Pancreas (tissue), 10 donors: ENCODE results near the gene PAX2. TPM values are rescaled to one million over a fixed set of nuclear protein-coding genes. Genes with fewer than 3 reads are reported as not detected.

Source experiments
- ATAC-seq, 4 donors: fragments of 200-7000 bp; cut with Tn5 transposase; one replicate each; pipeline versions ENCODE4 v1.8.0 to v1.9.1; 2020; ENCODE audit warnings: mild to moderate bottlenecking in 4 of 4, moderate library complexity in 4 of 4
- DNase-seq, 6 donors: peaks; one replicate each; pipeline ENCODE4 v3.0.0-alpha.2; 2020
- FAIRE-seq: peaks from 2 replicates; lab custom pipeline; 2012; peaks lifted over from hg19 to GRCh38; lab: Jason Lieb, UNC
- H3K27ac ChIP-seq, 4 donors: fragments of 200-600 bp; sonication (generic); 1 replicate in 3 of 4; 2 replicates in 1 of 4; pipeline versions ENCODE4 v1.5.0 to v1.8.0; 2020
- H3K27me3 ChIP-seq, 4 donors: fragments of 200-600 bp; one replicate each; pipeline ENCODE4 v1.8.0; 2021
- H3K36me3 ChIP-seq, 3 donors: fragments of 200-600 bp; sonication (generic) in 1 of 3; one replicate each; pipeline versions ENCODE4 v1.5.0 to v1.8.0; 2020 to 2021
- H3K4me1 ChIP-seq, 3 donors: fragments of 200-600 bp; one replicate each; pipeline ENCODE4 v1.8.0; 2021
- H3K4me3 ChIP-seq, 4 donors: fragments of 200-600 bp; sonication (generic) in 2 of 4; one replicate each; pipeline versions ENCODE4 v1.5.0 to v1.8.0; 2020 to 2021
- H3K9me3 ChIP-seq, 4 donors: fragments of 200-600 bp; one replicate each; pipeline ENCODE4 v1.8.0; 2021
- CTCF ChIP-seq, 4 donors: fragments of 200-600 bp; sonication (generic) in 3 of 4; IDR thresholded peaks; one replicate each; pipeline versions ENCODE4 v1.5.0 to v1.8.0; 2021; ENCODE audit warnings: antibody characterized with exemption in 4 of 4
- WGBS, 2 donors: extraction: QIAGEN DNeasy Blood & Tissue Kit; methylation state at CpG; one replicate each; pipeline ENCODE4 v1.1.7; 2013; 5-methylcytosine and 5-hydroxymethylcytosine counted together
- intact Hi-C, 3 donors: fragments of 100-400 bp; cut with DNase I; formaldehyde crosslinking; loops; one replicate each; pipeline versions ENCODE4 v1.11.1 to v1.14.2; 2022
- polyA plus RNA-seq, 2 donors: library from polyadenylated mRNA; stranded (reverse); fragments of 200-250 nt; gene quantifications; one replicate each; pipeline ENCODE4 v1.2.3, GENCODE V29; 2013
- total RNA-seq, 6 donors: library from RNA; stranded (reverse); fragmentation: NEBNext Ultra II Directional in 4 of 6; extraction: Animal tissue kit (Norgen Biotek cat#: 25700) in 4 of 6; gene quantifications; one replicate each; pipeline versions ENCODE4 v1.2.1 to v1.2.4, GENCODE V29; 2021 to 2023
- donor health status: healthy with polysubstance abuse.
- donor health status: DM: no; HTN: no; CAD: no; lungs with moderate emphysema.
- donor health status: DM: no; HTN: no; CAD: no.
- donor health status: control.
- donor health status: control.
- donor health status: Bipolar disorder and iron deficiency.
- donor health status: DM: yes; HTN: yes; CAD: no.
- donor health status: DM: no; HTN: no; CAD: no.
- donor health status: DM: no; HTN: no; CAD: no.
- donor health status: DM: yes; HTN: yes; CAD: no.

The PAX2 gene
- total and polyA plus RNA-seq, 8 donors: 0.07 to 0.49 (median 0.26) TPM

- no peak for TF ChIP-seq CTCF (IDR thresholded peaks at IDR 0.05)
- no peaks in the 10 kb centered on the region for H3K27me3 ChIP-seq
- H3K9me3 ChIP-seq: no peaks in the 10 kb centered on the region
- ATAC-seq (no peak), FAIRE-seq (no peak), DNase-seq (no peak)
- no peak overlapping the region for H3K27ac ChIP-seq
- 42 to 56% methylated on average over 4 of the region's 4 CpGs for WGBS, 2 donors
- no peaks in the 10 kb centered on the region for H3K36me3 ChIP-seq
- intact Hi-C loops: no loop called here
- H3K4me1 ChIP-seq: no peaks in the 10 kb centered on the region
- H3K4me3 ChIP-seq: no peak overlapping the region
These were observed 30.5 kb downstream of the PAX2 start for GRCh38 chr10:100775871-100776270.

DNA sequence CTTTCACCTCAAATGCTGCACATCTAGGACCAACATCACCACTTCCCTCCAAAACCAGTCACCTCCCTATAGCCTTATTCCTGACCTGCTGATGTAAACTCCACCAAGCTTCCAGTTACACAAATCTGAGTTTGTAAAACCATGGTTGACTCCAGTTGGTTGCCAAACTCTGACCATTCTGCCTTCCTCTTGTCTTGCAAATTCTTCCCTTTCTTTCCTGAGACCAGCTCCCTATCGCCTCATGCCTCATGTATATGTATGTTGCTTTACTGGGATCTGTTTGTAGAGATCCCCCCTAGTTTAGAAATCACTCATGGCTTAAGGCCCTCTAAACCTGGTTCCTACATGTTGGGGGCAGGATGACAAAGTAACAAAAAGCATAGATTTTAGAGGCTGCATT is 31.3 kb downstream of the PAX2 start:
- H3K27ac ChIP-seq: no peak overlapping the region
- no peaks in the 10 kb centered on the region for H3K36me3 ChIP-seq
- ATAC-seq (no peak), FAIRE-seq (no peak), DNase-seq (no peak)
- no peaks in the 10 kb centered on the region for H3K4me1 ChIP-seq
- no peak for TF ChIP-seq CTCF (IDR thresholded peaks at IDR 0.05)
- no peaks in the 10 kb centered on the region for H3K27me3 ChIP-seq
- no peak overlapping the region for H3K4me3 ChIP-seq
- WGBS, 2 donors: 52 to 86% methylated on average over 1 of the region's 1 CpG
- H3K9me3 ChIP-seq: no peaks in the 10 kb centered on the region
- intact Hi-C loops: no loop called here

GRCh38 chr10:100779329-100779728 is 33.9 kb downstream of the PAX2 start:
- no peak for FAIRE-seq
- no peaks in the 10 kb centered on the region for H3K36me3 ChIP-seq
- no peak overlapping the region for H3K4me3 ChIP-seq
- peak in 1 of 6 donors; percentile 35 for DNase-seq
- no peaks in the 10 kb centered on the region for H3K27me3 ChIP-seq
- H3K27ac ChIP-seq: no peak overlapping the region
- ATAC-seq: no peak
- WGBS, 2 donors: 68 to 82% methylated on average over 9 of the region's 9 CpGs
- intact Hi-C loops: no loop called here
- no peaks in the 10 kb centered on the region for H3K9me3 ChIP-seq
- TF ChIP-seq CTCF (IDR thresholded peaks at IDR 0.05): no peak
- no peaks in the 10 kb centered on the region for H3K4me1 ChIP-seq

- no peak overlapping the region for H3K4me3 ChIP-seq
- H3K27ac ChIP-seq: no peak overlapping the region
- TF ChIP-seq CTCF (IDR thresholded peaks at IDR 0.05): no peak
- no peak for FAIRE-seq
- ATAC-seq: peak in 1 of 4 donors; percentile 31
- no peaks in the 10 kb centered on the region for H3K9me3 ChIP-seq
- no peaks in the 10 kb centered on the region for H3K27me3 ChIP-seq
- intact Hi-C loops: no loop called here
- H3K4me1 ChIP-seq: no peaks in the 10 kb centered on the region
- DNase-seq: peak in 1 of 6 donors; percentile 8
- H3K36me3 ChIP-seq: no peaks in the 10 kb centered on the region
- WGBS, 2 donors: 55 to 68% methylated on average over 2 of the region's 2 CpGs
These were observed 34.9 kb downstream of the PAX2 start for GRCh38 chr10:100780324-100780723.

DNA sequence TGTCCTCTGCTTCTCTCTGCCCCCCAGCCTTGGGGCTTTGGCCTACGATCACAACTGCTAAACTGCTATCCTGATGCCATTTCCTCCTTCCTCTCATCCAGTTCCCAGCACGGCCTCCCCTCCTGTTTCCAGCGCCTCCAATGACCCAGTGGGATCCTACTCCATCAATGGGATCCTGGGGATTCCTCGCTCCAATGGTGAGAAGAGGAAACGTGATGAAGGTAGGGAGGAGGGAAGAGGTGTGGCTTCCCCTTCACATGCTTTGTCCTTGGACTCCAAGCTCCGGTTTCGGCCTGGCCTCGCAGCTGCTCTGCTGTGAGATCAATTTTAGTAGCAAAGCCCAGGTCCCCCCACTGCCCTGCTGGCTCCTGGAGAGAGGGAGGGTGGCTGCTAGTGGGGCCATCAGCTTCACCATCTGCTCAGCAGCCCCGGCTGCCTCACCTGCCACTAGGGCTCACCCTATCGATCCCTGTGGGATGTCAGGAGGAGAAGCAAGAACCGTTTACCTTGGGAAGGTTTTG is 35.8 kb downstream of the PAX2 start:
- no peaks in the 10 kb centered on the region for H3K36me3 ChIP-seq
- no peaks in the 10 kb centered on the region for H3K9me3 ChIP-seq
- no peaks in the 10 kb centered on the region for H3K27me3 ChIP-seq
- WGBS, 2 donors: 51 to 63% methylated on average over 9 to 11 of the region's 11 CpGs
- TF ChIP-seq CTCF (IDR thresholded peaks at IDR 0.05): no peak
- no peak overlapping the region for H3K4me3 ChIP-seq
- DNase-seq: peak in 1 of 6 donors; percentile 29
- H3K27ac ChIP-seq: no peak overlapping the region
- intact Hi-C loops: no loop called here
- no peak for ATAC-seq
- no peaks in the 10 kb centered on the region for H3K4me1 ChIP-seq
- FAIRE-seq: no peak
